HepG2 (cell line): ENCODE data around the gene TBL3. TPM values are rescaled to one million over a fixed set of nuclear protein-coding genes. Genes with fewer than 3 reads are reported as not detected.

Experiments
- EED ChIP-seq: sonication (generic); formaldehyde crosslinking; IDR thresholded peaks from 2 replicates; pipeline ENCODE4 v1.5.0; 2020; ENCODE audit warnings: mild to moderate bottlenecking, missing genetic modification reagents
- FOSL1 ChIP-seq: sonication (generic); formaldehyde crosslinking; IDR thresholded peaks from 2 replicates; pipeline ENCODE4 v1.9.0; 2021; ENCODE audit warnings: missing genetic modification reagents, borderline replicate concordance
- MAX ChIP-seq: IDR thresholded peaks from 2 replicates; pipeline ENCODE4 v1.6.1; 2012; ENCODE audit warnings: inconsistent platforms
- MTF2 ChIP-seq: sonication (generic); formaldehyde crosslinking; IDR thresholded peaks from 2 replicates; pipeline ENCODE4 v1.5.0; 2020; ENCODE audit warnings: missing genetic modification reagents, borderline replicate concordance
- NAIF1 ChIP-seq: sonication (generic); formaldehyde crosslinking; IDR thresholded peaks from 2 replicates; pipeline ENCODE4 v1.5.0; 2020; ENCODE audit warnings: mild to moderate bottlenecking, missing genetic modification reagents, borderline replicate concordance
- NFE2L2 ChIP-seq: fragments of 150-350 bp; IDR thresholded peaks from 2 replicates; pipeline ENCODE4 v1.6.1; 2014; ENCODE audit warnings: low read length
- PCBP2 ChIP-seq: fragments of 200-400 bp; formaldehyde crosslinking; optimal IDR thresholded peaks from 2 replicates; pipeline ENCODE3; 2018; ENCODE audit warnings: low read length, low read depth; ENCODE audit not compliant: poor library complexity, severe bottlenecking
- PHF21A ChIP-seq: sonication (generic); formaldehyde crosslinking; IDR thresholded peaks from 2 replicates; pipeline ENCODE4 v1.5.0; 2020; ENCODE audit warnings: mild to moderate bottlenecking, missing genetic modification reagents
- POLR2AphosphoS5 ChIP-seq: IDR thresholded peaks from 2 replicates; pipeline ENCODE4 v1.6.1; 2012; ENCODE audit warnings: low read depth, low read length
- RARG ChIP-seq: sonication (generic); formaldehyde crosslinking; IDR thresholded peaks from 2 replicates; pipeline ENCODE4 v1.4.0; 2020; ENCODE audit warnings: low read depth, mild to moderate bottlenecking, missing genetic modification reagents
- RFXANK ChIP-seq: IDR thresholded peaks from 2 replicates; pipeline ENCODE4 v1.6.1; 2016
- SNAPC5 ChIP-seq: sonication (generic); formaldehyde crosslinking; IDR thresholded peaks from 2 replicates; pipeline ENCODE4 v1.8.1; 2023; ENCODE audit warnings: mild to moderate bottlenecking, missing genetic modification reagents, borderline replicate concordance
- TRIM22 ChIP-seq: fragments of 450-650 bp; IDR thresholded peaks from 2 replicates; pipeline ENCODE4 v1.6.1; 2017
- YEATS4 ChIP-seq: sonication (generic); formaldehyde crosslinking; IDR thresholded peaks from 2 replicates; pipeline ENCODE4 v1.4.0; 2020; ENCODE audit warnings: missing genetic modification reagents, borderline replicate concordance
- ZEB1 ChIP-seq: IDR thresholded peaks from 2 replicates; pipeline ENCODE4 v1.6.1; 2012; ENCODE audit warnings: mild to moderate bottlenecking, low read depth, inconsistent platforms; ENCODE audit not compliant: insufficient replicate concordance
- ZNF143 ChIP-seq: sonication (generic); formaldehyde crosslinking; IDR thresholded peaks from 2 replicates; pipeline ENCODE4 v1.4.0; 2020; ENCODE audit warnings: missing genetic modification reagents
- ZNF256 ChIP-seq: sonication (generic); formaldehyde crosslinking; conservative IDR thresholded peaks from 2 replicates; pipeline ENCODE4 v1.4.0; 2020; ENCODE audit warnings: missing genetic modification reagents
- ZNF3 ChIP-seq: IDR thresholded peaks from 2 replicates; pipeline ENCODE4 v1.7.0; 2017; ENCODE audit warnings: inconsistent platforms
- ZNF329 ChIP-seq: sonication (generic); formaldehyde crosslinking; IDR thresholded peaks from 2 replicates; pipeline ENCODE4 v1.9.0; 2021; ENCODE audit warnings: low read depth, mild to moderate bottlenecking, missing genetic modification reagents
- ZNF343 ChIP-seq: sonication (generic); formaldehyde crosslinking; IDR thresholded peaks from 2 replicates; pipeline ENCODE4 v1.4.0; 2020; ENCODE audit warnings: mild to moderate bottlenecking, missing genetic modification reagents
- ZNF496 ChIP-seq: sonication (generic); formaldehyde crosslinking; IDR thresholded peaks from 2 replicates; pipeline ENCODE4 v1.8.1; 2023; ENCODE audit warnings: mild to moderate bottlenecking, moderate library complexity, missing genetic modification reagents; ENCODE audit not compliant: insufficient replicate concordance
- ZNF609 ChIP-seq: sonication (generic); formaldehyde crosslinking; IDR thresholded peaks from 2 replicates; pipeline ENCODE4 v1.4.0; 2020; ENCODE audit warnings: mild to moderate bottlenecking, missing genetic modification reagents, borderline replicate concordance
- ZNF792 ChIP-seq: IDR thresholded peaks from 2 replicates; pipeline ENCODE4 v1.6.1; 2016
- polyA plus RNA-seq, 8 experiments: library from polyadenylated mRNA; depleted of rRNA in 3 of 8; stranded (reverse) in 7 of 8; unstranded in 1 of 8; fragments of >200 nt; fragmentation: Illumina TruSeq in 4 of 8; extraction: Trizol in 4 of 8; gene quantifications; 2 replicates each; pipeline versions ENCODE4 v1.2.1 to v1.2.3, GENCODE V29; 2011 to 2016; ENCODE audit warnings: low read depth in 4 of 8, missing spikeins in 1 of 8, mixed read lengths in 1 of 8; ENCODE audit not compliant: insufficient read depth in 1 of 8
- total RNA-seq, 5 experiments: library from RNA; depleted of rRNA; stranded (reverse); fragments of >200 nt; fragmentation: Illumina TruSeq; extraction: Trizol; gene quantifications; 2 replicates each; pipeline ENCODE4 v1.2.3, GENCODE V29; 2016; ENCODE audit warnings: low read depth in 1 of 5
- TF ChIP-seq, protein P1 (sequence below): sonication (generic); formaldehyde crosslinking; IDR thresholded peaks from 2 replicates; pipeline ENCODE4 v1.5.0; 2020; ENCODE audit warnings: mild to moderate bottlenecking, missing genetic modification reagents

Gene TBL3
- total and polyA plus RNA-seq, 2 of the 13 experiments (the other 11 are each of a cell fraction or from before 2014, with no cell fraction given) = 16.8 to 38.0 TPM

DNA sequence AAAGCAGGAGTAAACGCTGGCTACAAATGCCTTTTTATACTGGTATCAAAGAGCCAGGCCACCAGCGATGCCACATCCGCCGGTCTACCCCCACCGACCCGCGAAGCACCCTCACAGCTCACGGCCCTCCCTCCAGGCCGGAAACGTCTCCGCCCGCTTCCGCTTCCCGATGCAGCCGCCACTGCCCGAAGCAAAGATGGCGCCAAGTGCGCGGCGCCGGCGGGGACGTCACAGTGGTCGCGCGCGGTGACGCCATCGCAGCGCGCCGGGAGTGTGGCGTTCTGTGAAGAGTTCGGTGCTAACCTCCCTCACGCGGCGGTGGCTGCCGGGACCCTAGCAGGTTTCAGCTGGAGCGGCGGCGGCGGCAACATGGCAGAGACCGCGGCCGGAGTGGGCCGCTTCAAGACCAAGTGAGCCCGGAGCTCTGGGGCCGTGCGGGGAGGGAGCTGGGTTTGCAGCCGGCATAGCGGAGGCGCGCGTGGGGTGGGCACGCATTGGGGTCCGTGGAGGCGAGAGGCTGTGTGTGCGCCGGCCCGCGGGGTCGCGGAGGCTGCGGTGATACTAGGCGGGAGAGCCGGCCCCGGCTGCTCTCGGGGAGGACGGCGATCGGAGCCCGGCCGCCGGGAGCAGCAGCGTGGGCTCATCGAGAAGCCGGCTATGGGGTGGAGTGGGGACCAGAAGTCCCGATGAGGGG lies at the start of gene TBL3 (continued):
- TF ChIP-seq PCBP2 = no peak
- TF ChIP-seq YEATS4 = peak; percentile 89; the same call in 1 of the 2 replicates
- TF ChIP-seq ZNF3 (CRISPR knock-in tag) = no peak
- peak; percentile 81 for TF ChIP-seq ZNF609 (CRISPR knock-in tag)
- TF ChIP-seq ZNF792 (CRISPR knock-in tag) = peak; percentile 90
- peak; percentile 17; the same call in 1 of the 2 replicates for TF ChIP-seq ZNF256 (CRISPR knock-in tag)
- TF ChIP-seq ZNF496 (CRISPR knock-in tag) = no peak
- no peak for TF ChIP-seq FOSL1 (CRISPR knock-in tag)
- TF ChIP-seq, protein P1, sequence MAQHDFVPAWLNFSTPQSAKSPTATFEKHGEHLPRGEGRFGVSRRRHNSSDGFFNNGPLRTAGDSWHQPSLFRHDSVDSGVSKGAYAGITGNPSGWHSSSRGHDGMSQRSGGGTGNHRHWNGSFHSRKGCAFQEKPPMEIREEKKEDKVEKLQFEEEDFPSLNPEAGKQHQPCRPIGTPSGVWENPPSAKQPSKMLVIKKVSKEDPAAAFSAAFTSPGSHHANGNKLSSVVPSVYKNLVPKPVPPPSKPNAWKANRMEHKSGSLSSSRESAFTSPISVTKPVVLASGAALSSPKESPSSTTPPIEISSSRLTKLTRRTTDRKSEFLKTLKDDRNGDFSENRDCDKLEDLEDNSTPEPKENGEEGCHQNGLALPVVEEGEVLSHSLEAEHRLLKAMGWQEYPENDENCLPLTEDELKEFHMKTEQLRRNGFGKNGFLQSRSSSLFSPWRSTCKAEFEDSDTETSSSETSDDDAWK = no peak
- peak; percentile 88 for TF ChIP-seq POLR2AphosphoS5
- TF ChIP-seq ZNF329 (CRISPR knock-in tag) = no peak; the same call in 1 of the 2 replicates
- peak; percentile 87 for TF ChIP-seq MAX
- TF ChIP-seq ZNF343 (CRISPR knock-in tag) = 0 out of 2 replicates have a peak, but pooled peaks have one; percentile 75
- peak; percentile 56; the same call in 1 of the 2 replicates for TF ChIP-seq RFXANK (CRISPR knock-in tag)
- peak; percentile 18 for TF ChIP-seq ZEB1
- no peak for TF ChIP-seq SNAPC5 (CRISPR knock-in tag)
- peak; percentile 37; the same call in 1 of the 2 replicates for TF ChIP-seq EED
- no peak for TF ChIP-seq NFE2L2
- TF ChIP-seq ZNF143 (CRISPR knock-in tag) = peak; percentile 85
- TF ChIP-seq TRIM22 = no peak
- TF ChIP-seq RARG = no peak
- peak; percentile 88 for TF ChIP-seq PHF21A (CRISPR knock-in tag)
- no peak for TF ChIP-seq NAIF1 (CRISPR knock-in tag)
- peak; percentile 85; the same call in 1 of the 2 replicates for TF ChIP-seq MTF2
